ENCODE results near the gene COL20A1.
A peak's percentile ranks its signal among the peaks of the same experiment; 100 is the strongest.

The COL20A1 gene

GRCh38 chr20:63285636-63286615, 7.1 kb upstream of the COL20A1 start:
- H3K36me3 ChIP-seq (replicated peaks), result peaks cover 21% of the 10 kb centered on the region
- DNase-seq (ENCODE audit: low spot score in 2 of 2), result no peak
- in situ Hi-C loops (cut with MboI; ENCODE audit: low sequenced_read_pairs), result no loop called here
- H3K27me3 ChIP-seq (ENCODE audit: low read depth), result no peaks in the 10 kb centered on the region
- no peaks in the 10 kb centered on the region for H3K9me3 ChIP-seq
- no peaks in the 10 kb centered on the region for H3K4me1 ChIP-seq
- H3K4me3 ChIP-seq, result no peak overlapping the region

DNA sequence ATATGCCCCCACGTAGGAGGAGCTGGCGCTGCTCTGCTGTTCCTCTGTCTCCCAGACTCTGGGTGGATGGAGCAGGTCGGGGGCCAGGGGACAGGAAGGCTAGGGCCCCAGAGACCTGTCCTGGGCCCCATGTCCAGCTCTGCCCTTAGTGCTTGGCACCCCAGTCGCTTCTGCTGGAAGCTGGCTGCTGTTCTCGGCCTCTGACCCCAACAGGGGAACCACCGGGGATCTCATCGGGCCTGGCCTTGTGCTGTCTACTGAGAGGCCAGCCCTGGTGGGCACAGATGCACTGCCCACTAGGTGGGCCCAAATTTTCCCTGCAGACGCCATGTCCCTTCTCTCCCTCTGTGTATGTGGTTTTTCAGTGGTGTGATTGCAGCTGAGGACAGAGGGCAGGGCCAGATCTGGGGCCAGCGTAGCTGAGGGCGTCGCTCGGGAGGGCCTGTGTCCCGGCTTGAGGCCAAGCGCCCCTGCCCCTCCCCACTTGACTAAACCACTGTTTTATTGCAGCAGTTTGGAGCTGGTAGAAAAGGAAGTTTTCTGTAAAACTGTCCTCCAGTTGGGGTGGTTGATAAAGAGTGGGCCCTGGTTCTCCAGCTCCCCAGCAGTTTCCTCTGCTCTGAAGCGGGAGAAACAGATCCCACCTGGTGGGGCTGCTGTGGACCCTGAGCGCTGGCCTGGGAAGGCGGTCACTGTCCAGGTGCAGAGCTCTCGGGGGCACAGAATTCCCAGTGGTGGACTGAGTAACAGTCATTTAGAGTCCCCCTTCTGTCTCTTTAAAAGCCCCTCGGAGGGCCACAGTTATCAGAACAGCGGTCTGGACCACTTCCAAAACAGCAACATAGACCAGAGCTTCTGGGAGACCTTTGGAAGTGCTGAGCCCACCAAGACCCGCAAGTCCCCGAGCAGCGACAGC, 5.9 kb upstream of the COL20A1 start:
- in situ Hi-C loops (cut with MboI; ENCODE audit: low sequenced_read_pairs), result no loop called here
- Histone ChIP-seq H3K27me3 (ENCODE audit: low read depth) (no peaks in the 10 kb centered on the region), H3K9me3 (no peaks in the 10 kb centered on the region), H3K4me3 (no peak overlapping the region), H3K36me3 (replicated peaks) (peaks cover 21% of the 10 kb centered on the region), H3K4me1 (no peaks in the 10 kb centered on the region; the same call in 1 of the 2 replicates)
- DNase-seq (ENCODE audit: low spot score in 2 of 2), result no peak

DNA sequence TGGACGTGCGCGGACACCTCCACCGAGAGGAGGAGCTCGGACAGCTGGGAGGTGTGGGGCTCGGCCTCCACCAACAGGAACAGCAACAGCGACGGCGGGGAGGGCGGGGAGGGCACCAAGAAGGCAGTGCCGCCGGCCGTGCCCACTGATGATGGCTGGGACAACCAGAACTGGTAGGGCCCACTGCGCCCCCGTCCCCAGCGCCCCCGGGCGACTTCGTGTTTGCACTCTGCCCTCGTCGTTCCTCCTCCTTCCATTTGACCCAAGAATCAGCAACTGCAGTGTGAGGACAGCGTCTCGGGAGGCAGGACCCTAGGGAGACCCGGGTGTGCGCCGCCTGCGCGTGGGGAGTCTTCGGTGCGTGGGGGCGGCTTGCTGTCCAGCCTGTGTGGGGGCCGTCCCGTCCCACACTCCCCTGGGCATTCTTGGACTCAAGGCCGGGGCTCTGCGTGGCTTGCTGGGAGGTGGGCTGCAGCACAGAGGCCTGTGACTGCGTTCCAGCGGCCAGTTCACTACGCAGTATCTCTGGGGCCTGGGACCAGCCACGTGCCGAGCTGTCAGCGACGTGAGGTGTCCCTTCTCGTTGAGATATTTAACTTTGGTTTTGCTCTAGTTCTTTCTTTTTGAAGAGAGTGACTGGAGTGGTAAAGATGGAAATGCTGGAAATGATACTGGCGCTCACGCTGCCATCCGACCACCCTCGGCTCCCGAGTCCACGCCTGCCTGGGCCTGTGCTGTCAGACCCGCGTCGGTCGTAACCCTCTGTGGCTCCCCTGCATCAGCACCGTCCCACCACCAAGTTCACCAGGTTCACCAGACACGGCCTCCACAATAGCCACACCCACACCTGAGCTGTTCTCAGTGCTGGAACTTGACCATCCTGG, 5.0 kb upstream of the COL20A1 start:
- H3K4me1 ChIP-seq, result no peaks in the 10 kb centered on the region; the same call in 1 of the 2 replicates
- H3K36me3 ChIP-seq (replicated peaks), result peaks cover 16% of the 10 kb centered on the region
- in situ Hi-C loops (cut with MboI; ENCODE audit: low sequenced_read_pairs), result no loop called here

DNA sequence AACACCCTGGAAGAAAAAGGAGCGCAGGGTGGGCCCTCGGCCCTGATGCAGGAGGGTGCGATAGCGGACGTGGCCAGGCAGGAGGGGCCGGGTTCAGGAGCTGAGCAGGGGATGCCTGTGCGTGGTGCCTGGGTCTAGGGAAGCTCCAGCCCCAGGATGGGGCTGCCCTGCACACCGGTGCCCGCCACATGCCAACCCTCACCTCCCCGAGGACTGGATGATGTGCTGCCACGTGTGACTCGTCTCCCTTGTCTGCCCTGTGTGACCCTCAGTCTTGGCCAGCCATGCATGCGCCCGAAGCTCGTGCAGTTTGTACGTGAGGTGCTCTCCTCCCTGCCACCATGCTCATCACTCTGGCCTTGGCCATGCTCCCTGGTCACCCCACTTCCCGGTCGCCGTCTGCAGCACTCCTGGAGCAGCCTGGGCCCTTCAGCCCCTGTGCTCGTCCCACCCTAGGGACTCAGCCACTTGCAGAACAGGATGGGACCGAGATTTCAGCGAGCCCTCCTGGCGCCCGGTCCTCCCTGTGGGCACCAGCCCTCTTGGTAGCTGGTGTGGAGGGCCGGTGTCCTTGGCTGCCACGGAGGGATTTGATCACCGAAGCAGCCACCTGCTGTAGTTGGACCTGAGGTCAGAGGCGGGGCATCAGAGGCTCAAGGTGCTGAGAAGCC, 4.3 kb upstream of the COL20A1 start:
- H3K36me3 ChIP-seq (replicated peaks), result peaks cover 11% of the 10 kb centered on the region
- no peaks in the 10 kb centered on the region for H3K9me3 ChIP-seq
- no peak overlapping the region for H3K4me3 ChIP-seq
- H3K4me1 ChIP-seq, result no peaks in the 10 kb centered on the region; the same call in 1 of the 2 replicates
- in situ Hi-C loops (cut with MboI; ENCODE audit: low sequenced_read_pairs), result no loop called here
- H3K27me3 ChIP-seq (ENCODE audit: low read depth), result no peaks in the 10 kb centered on the region
- DNase-seq (ENCODE audit: low spot score in 2 of 2), result no peak

More for the DNA sequence above, 5.0 kb upstream of the COL20A1 start:
- H3K9me3 ChIP-seq, result no peaks in the 10 kb centered on the region
- H3K4me3 ChIP-seq, result no peak overlapping the region
- no peak for DNase-seq (ENCODE audit: low spot score in 2 of 2)
- no peaks in the 10 kb centered on the region for H3K27me3 ChIP-seq (ENCODE audit: low read depth)

DNA sequence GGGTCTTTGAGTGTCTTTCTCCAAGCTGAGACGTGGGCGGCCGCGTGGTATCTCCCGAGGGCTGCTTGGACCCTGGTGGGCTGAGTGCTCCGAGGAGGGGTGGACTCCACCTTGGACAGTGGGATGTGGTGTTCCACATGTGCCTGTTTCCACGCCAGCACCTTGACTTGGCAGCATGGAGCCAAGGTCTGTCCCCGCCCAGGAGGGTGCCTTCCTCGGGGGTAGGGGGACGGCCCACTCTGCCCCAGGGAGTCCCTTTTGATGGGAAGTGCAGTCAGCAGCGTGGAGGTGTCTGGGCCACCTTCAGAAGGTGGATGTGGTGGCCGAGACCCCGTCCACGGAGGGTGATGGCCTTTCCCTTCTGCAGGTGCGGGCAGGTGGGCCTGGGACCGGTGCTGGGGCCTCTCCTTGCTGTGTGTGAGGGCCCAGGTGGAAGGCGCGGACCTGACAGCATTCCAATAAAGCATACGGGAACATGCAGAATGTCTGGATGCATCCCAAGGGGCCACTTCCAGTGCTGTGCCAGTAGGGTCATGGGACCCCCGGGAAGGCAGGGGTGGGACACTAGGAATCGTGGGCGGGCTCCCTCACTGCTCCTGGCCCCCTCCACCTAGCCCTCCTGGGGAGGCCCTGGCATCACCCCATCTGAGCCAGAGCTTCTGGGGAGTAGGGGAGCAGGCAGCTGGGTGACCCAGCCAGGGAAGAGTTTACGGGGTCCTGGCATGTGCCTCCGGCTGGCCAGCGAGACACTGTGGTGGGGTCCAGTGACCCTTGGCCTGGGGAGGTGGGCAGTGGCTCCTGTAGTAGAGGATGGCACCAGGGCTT, 3.5 kb upstream of the COL20A1 start:
- Histone ChIP-seq H3K4me3 (no peak overlapping the region), H3K4me1 (no peaks in the 10 kb centered on the region; the same call in 1 of the 2 replicates), H3K27me3 (ENCODE audit: low read depth) (peaks cover 4% of the 10 kb centered on the region), H3K36me3 (replicated peaks) (peaks cover 11% of the 10 kb centered on the region), H3K9me3 (no peaks in the 10 kb centered on the region)
- DNase-seq (ENCODE audit: low spot score in 2 of 2), result no peak
- in situ Hi-C loops (cut with MboI; ENCODE audit: low sequenced_read_pairs), result no loop called here

GRCh38 chr20:63290136-63290676, 2.8 kb upstream of the COL20A1 start:
- H3K9me3 ChIP-seq, result no peaks in the 10 kb centered on the region
- DNase-seq (ENCODE audit: low spot score in 2 of 2), result no peak
- peaks cover 11% of the 10 kb centered on the region for H3K36me3 ChIP-seq (replicated peaks)
- H3K4me1 ChIP-seq, result no peaks in the 10 kb centered on the region; the same call in 1 of the 2 replicates
- peaks cover 10% of the 10 kb centered on the region for H3K27me3 ChIP-seq (ENCODE audit: low read depth)
- no peak overlapping the region for H3K4me3 ChIP-seq
- in situ Hi-C loops (cut with MboI; ENCODE audit: low sequenced_read_pairs), result no loop called here

GRCh38 chr20:63290677-63291472, 2.1 kb upstream of the COL20A1 start:
- peak; percentile 21 to 85 for DNase-seq (ENCODE audit: low spot score in 2 of 2)

DNA sequence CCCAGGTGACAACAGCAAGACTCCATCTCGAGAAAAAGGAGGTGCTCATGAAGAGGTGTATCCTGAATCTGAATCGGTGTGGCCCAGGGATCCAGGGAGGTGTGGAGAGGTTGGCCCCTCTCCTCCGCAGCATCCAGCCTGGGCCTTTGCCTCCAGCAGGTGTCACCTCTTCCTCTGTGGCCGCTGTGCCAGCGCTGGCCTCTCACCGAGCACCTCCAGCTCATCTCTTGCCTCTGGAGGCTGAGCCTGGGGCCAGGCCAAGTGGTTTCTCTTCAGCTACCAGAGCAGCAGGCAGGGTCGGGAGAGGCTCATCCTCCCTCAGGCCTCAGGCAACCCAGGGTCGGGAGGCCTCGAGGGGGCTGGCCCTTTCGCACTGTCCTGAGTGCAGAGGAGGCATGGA, 1.2 kb upstream of the COL20A1 start:
- Histone ChIP-seq H3K4me3 (no peak overlapping the region), H3K9me3 (no peaks in the 10 kb centered on the region), H3K27me3 (ENCODE audit: low read depth) (peaks cover 24% of the 10 kb centered on the region), H3K4me1 (no peaks in the 10 kb centered on the region; the same call in 1 of the 2 replicates), H3K36me3 (replicated peaks) (peaks cover 8% of the 10 kb centered on the region)
- DNase-seq (ENCODE audit: low spot score in 2 of 2), result no peak
- in situ Hi-C loops (cut with MboI; ENCODE audit: low sequenced_read_pairs), result no loop called here

More at GRCh38 chr20:63290677-63291472, 2.1 kb upstream of the COL20A1 start:
- no peak overlapping the region for H3K4me3 ChIP-seq
- H3K36me3 ChIP-seq (replicated peaks), result peaks cover 8% of the 10 kb centered on the region
- no peaks in the 10 kb centered on the region for H3K9me3 ChIP-seq
- no peaks in the 10 kb centered on the region; the same call in 1 of the 2 replicates for H3K4me1 ChIP-seq
- in situ Hi-C loops (cut with MboI; ENCODE audit: low sequenced_read_pairs), result no loop called here
- peaks cover 17% of the 10 kb centered on the region for H3K27me3 ChIP-seq (ENCODE audit: low read depth)

- peaks cover 8% of the 10 kb centered on the region for H3K36me3 ChIP-seq (replicated peaks)
- no peaks in the 10 kb centered on the region; the same call in 1 of the 2 replicates for H3K4me1 ChIP-seq
- H3K27me3 ChIP-seq (ENCODE audit: low read depth), result peaks cover 24% of the 10 kb centered on the region
- no peak for DNase-seq (ENCODE audit: low spot score in 2 of 2)
- no peak overlapping the region for H3K4me3 ChIP-seq
- in situ Hi-C loops (cut with MboI; ENCODE audit: low sequenced_read_pairs), result no loop called here
- no peaks in the 10 kb centered on the region for H3K9me3 ChIP-seq
Observed at GRCh38 chr20:63292292-63292701, 689 bp upstream of the COL20A1 start.

- Histone ChIP-seq H3K4me3 (no peak overlapping the region), H3K9me3 (no peaks in the 10 kb centered on the region), H3K4me1 (no peaks in the 10 kb centered on the region; the same call in 1 of the 2 replicates), H3K36me3 (replicated peaks) (peaks cover 5% of the 10 kb centered on the region), H3K27me3 (ENCODE audit: low read depth) (peaks cover 31% of the 10 kb centered on the region)
- in situ Hi-C loops (cut with MboI; ENCODE audit: low sequenced_read_pairs), result no loop called here
- no peak for DNase-seq (ENCODE audit: low spot score in 2 of 2)
Observed at GRCh38 chr20:63293456-63293855, 470 bp downstream of the COL20A1 start.

- in situ Hi-C loops (cut with MboI; ENCODE audit: low sequenced_read_pairs), result no loop called here
- H3K4me1 ChIP-seq, result no peaks in the 10 kb centered on the region; the same call in 1 of the 2 replicates
Observed at GRCh38 chr20:63293871-63294535, 1.0 kb downstream of the COL20A1 start.

More at GRCh38 chr20:63293871-63294535, 1.0 kb downstream of the COL20A1 start:
- Histone ChIP-seq H3K27me3 (ENCODE audit: low read depth) (peaks cover 37% of the 10 kb centered on the region), H3K9me3 (no peaks in the 10 kb centered on the region), H3K36me3 (replicated peaks) (peaks cover 2% of the 10 kb centered on the region), H3K4me3 (no peak overlapping the region)
- no peak for DNase-seq (ENCODE audit: low spot score in 2 of 2)
